Uterus (tissue), 4 donors: Measurements from ENCODE around the gene ASIC1. TPM values are rescaled to one million over a fixed set of nuclear protein-coding genes. Genes with fewer than 3 reads are reported as not detected.

ENCODE experiments used
- DNase-seq, 2 donors: peaks; one replicate each; pipeline ENCODE4 v3.0.0-alpha.2; 2019 to 2020
- H3K27ac ChIP-seq, 2 donors: fragments of 200-600 bp; sonication (generic); 1 replicate in 1 of 2; 2 replicates in 1 of 2; pipeline ENCODE4 v1.5.1; 2016 to 2018
- H3K27me3 ChIP-seq, 2 donors: fragments of 200-600 bp; sonication (generic); one replicate each; pipeline ENCODE4 v1.5.1; 2018 to 2019; ENCODE audit warnings: control low read depth in 1 of 2
- H3K36me3 ChIP-seq, 2 donors: fragments of 200-600 bp; sonication (generic); one replicate each; pipeline ENCODE4 v1.5.1; 2019; ENCODE audit warnings: control low read depth in 1 of 2
- H3K4me1 ChIP-seq, 2 donors: fragments of 200-600 bp; sonication (generic); one replicate each; pipeline ENCODE4 v1.5.1; 2018 to 2019; ENCODE audit warnings: control low read depth in 1 of 2
- H3K4me3 ChIP-seq, 2 donors: fragments of 200-600 bp; sonication (generic); 1 replicate in 1 of 2; 2 replicates in 1 of 2; pipeline ENCODE4 v1.5.1; 2018 to 2019; ENCODE audit warnings: mild to moderate bottlenecking in 1 of 2
- H3K9me3 ChIP-seq, 2 donors: fragments of 200-600 bp; sonication (generic); one replicate each; pipeline ENCODE4 v1.5.1; 2019; ENCODE audit warnings: control low read depth in 1 of 2
- POLR2A ChIP-seq, 2 donors: fragments of 450-650 bp; IDR thresholded peaks; one replicate each; pipeline ENCODE4 v1.6.1; 2016; ENCODE audit warnings: antibody characterized with exemption in 2 of 2, mild to moderate bottlenecking in 1 of 2, moderate library complexity in 1 of 2
- intact Hi-C: fragments of 100-400 bp; cut with DNase I; formaldehyde crosslinking; loops from one replicate; pipeline ENCODE4 v1.15.1; 2023; ENCODE audit warnings: low total_unique reads
- total RNA-seq, 4 donors: library from RNA; depleted of rRNA in 3 of 4; stranded (reverse); fragments of >200 nt in 3 of 4; gene quantifications; one replicate each; pipeline versions ENCODE4 v1.1.0 to v1.2.4, GENCODE V29; 2014 to 2023
- TF ChIP-seq, protein P1 (sequence below), 4 experiments: fragments of 200-600 bp in 2 of 4; fragments of 450-650 bp in 2 of 4; sonication (generic) in 2 of 4; IDR thresholded peaks; one replicate each; pipeline ENCODE4 v1.5.1; 2016 to 2019; ENCODE audit warnings: antibody characterized with exemption in 4 of 4, mild to moderate bottlenecking in 2 of 4, moderate library complexity in 1 of 4
- donor health status: DM: yes; HTN: yes; CAD: no.

Gene ASIC1
- total RNA-seq, 4 donors from 2014 or later = 3.5 to 5.6 TPM; not detected in 2

DNA sequence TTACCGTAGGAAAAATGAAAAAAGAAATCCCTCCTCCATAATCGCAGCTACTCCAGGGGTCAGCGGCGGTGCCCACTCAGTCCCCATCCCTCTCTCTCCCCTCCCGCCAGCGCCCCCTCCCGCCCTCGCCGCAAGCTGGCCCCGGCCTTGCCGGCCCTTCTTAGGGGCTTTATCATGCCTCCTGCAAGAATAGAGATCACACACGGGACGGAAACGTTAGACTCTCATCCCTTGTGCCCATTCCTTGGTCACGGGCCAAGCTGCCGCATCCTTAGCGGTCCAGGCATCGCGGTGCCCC, 53.9 kb downstream of the ASIC1 start:
- Histone ChIP-seq H3K4me3 (peak overlapping the region in 1 of 2 donors; percentile 22), H3K4me1 (peaks cover 3 to 13% of the 10 kb centered on the region in 2 donors)
- intact Hi-C loops = no loop called here

GRCh38 chr12:50111693-50112455, 54.5 kb downstream of the ASIC1 start, which contains the start of gene COX14:
COX14 (plus strand) TSS chr12:50112236; CDS start chr12:50120044, 7,808 bp downstream.
- Histone ChIP-seq H3K27ac (peak within 1 kb of the TSS; percentile 84 to 92), H3K36me3 (no peaks in the 10 kb centered on the region), H3K27me3 (no peaks in the 10 kb centered on the region), H3K4me3 (peak within 1 kb of the TSS; percentile 70 to 74), H3K4me1 (peaks cover 3 to 15% of the 10 kb centered on the region in 2 donors), H3K9me3 (no peaks in the 10 kb centered on the region)
- TF ChIP-seq, protein P1, sequence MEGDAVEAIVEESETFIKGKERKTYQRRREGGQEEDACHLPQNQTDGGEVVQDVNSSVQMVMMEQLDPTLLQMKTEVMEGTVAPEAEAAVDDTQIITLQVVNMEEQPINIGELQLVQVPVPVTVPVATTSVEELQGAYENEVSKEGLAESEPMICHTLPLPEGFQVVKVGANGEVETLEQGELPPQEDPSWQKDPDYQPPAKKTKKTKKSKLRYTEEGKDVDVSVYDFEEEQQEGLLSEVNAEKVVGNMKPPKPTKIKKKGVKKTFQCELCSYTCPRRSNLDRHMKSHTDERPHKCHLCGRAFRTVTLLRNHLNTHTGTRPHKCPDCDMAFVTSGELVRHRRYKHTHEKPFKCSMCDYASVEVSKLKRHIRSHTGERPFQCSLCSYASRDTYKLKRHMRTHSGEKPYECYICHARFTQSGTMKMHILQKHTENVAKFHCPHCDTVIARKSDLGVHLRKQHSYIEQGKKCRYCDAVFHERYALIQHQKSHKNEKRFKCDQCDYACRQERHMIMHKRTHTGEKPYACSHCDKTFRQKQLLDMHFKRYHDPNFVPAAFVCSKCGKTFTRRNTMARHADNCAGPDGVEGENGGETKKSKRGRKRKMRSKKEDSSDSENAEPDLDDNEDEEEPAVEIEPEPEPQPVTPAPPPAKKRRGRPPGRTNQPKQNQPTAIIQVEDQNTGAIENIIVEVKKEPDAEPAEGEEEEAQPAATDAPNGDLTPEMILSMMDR (IDR thresholded peaks at IDR 0.05) = peak; percentile 87 to 97 (median 92)
- peak; percentile 86 to 93 for TF ChIP-seq POLR2A (IDR thresholded peaks at IDR 0.05)
- intact Hi-C loops = no loop called here
- peak; percentile 99 for DNase-seq

More for the DNA sequence above, 53.9 kb downstream of the ASIC1 start:
- no peaks in the 10 kb centered on the region for H3K9me3 ChIP-seq
- H3K27me3 ChIP-seq = no peaks in the 10 kb centered on the region
- DNase-seq = no peak
- no peaks in the 10 kb centered on the region for H3K36me3 ChIP-seq
- peak overlapping the region; percentile 70 to 92 for H3K27ac ChIP-seq
- TF ChIP-seq, protein P1 (IDR thresholded peaks at IDR 0.05) = no peak
- no peak for TF ChIP-seq POLR2A (IDR thresholded peaks at IDR 0.05)

GRCh38 chr12:50112456-50113218, 55.2 kb downstream of the ASIC1 start:
- Histone ChIP-seq H3K4me3 (peak overlapping the region; percentile 70 to 74), H3K36me3 (no peaks in the 10 kb centered on the region), H3K27ac (peak overlapping the region; percentile 84 to 92), H3K4me1 (peaks cover 3 to 16% of the 10 kb centered on the region in 2 donors), H3K27me3 (no peaks in the 10 kb centered on the region), H3K9me3 (no peaks in the 10 kb centered on the region)
- TF ChIP-seq, protein P1 (IDR thresholded peaks at IDR 0.05) = no peak
- no peak for TF ChIP-seq POLR2A (IDR thresholded peaks at IDR 0.05)
- intact Hi-C loops = no loop called here
- DNase-seq = no peak

DNA sequence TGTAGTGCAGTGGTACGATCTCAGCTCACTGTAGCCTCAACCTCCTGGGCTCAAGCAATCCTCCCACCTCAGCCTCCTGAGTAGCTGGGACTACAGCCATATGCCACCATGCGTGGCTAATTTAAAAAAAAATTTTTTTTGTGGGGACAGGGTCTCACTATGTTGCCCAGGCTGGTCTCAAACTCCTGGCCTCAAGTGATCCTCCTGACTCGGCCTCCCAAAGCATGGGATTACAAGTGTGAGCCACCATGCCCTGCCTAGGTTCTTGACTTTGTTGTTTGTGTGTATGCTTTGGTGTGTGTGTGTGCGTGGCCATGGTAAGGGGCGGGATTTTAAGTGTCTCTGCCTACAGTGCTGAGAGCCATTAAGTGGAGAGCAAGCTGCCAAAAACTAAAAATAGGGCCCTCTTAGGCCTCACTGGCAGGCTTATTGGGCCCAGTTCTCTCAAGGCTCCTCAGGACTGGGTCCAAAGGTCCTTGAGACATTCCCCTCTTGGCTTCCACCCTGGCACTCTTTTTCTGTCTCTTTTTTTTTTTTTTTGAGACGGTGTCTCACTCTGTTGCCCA, 59.7 kb downstream of the ASIC1 start:
- Histone ChIP-seq H3K9me3 (no peaks in the 10 kb centered on the region), H3K27ac (peak overlapping the region in 1 of 2 donors; percentile 21), H3K36me3 (no peaks in the 10 kb centered on the region), H3K4me3 (no peak overlapping the region), H3K4me1 (peaks cover 3 to 10% of the 10 kb centered on the region in 2 donors), H3K27me3 (no peaks in the 10 kb centered on the region)
- no peak for DNase-seq
- intact Hi-C loops = no loop called here
- TF ChIP-seq POLR2A (IDR thresholded peaks at IDR 0.05) = no peak
- TF ChIP-seq, protein P1 (IDR thresholded peaks at IDR 0.05) = no peak
